GM19238 (cell line): ENCODE results near the gene PEX11G.
"Not testable (repeated sequence)": the region's sequence is repeated elsewhere in the genome, so short reads cannot be mapped to it uniquely, and the experiment has no call there.

Experiments
- DNase-seq: peaks from one replicate; pipeline ENCODE4 v3.0.0; 2011; ENCODE audit warnings: low spot score; ENCODE audit not compliant: insufficient read length

PEX11G gene

GRCh38 chr19:7434391-7434790 is 54.4 kb downstream of the PEX11G start:
- no peak for DNase-seq

DNA sequence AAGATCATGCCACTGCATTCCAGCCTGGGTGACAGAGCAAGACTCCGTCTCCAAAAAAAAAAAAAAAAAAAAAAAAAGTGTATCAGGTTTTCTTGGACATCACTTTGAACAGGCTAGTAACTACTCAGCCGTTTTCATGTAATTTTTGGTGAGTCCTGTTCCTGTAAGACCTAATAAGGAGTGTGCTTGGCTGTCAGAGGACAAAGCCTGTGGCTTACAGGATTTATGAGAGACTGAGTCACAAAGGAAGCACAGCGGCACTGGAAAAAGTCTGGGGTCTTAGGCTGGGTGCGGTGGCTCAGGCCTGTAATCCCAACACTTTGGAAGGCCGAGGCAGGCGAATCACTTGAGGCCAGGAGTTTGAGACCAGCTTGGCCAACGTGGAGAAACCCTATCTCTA is 55.4 kb downstream of the PEX11G start:
- DNase-seq, result not testable (repeated sequence)

GRCh38 chr19:7429638-7430282 is 59.1 kb downstream of the PEX11G start:
- DNase-seq, result no peak

DNA sequence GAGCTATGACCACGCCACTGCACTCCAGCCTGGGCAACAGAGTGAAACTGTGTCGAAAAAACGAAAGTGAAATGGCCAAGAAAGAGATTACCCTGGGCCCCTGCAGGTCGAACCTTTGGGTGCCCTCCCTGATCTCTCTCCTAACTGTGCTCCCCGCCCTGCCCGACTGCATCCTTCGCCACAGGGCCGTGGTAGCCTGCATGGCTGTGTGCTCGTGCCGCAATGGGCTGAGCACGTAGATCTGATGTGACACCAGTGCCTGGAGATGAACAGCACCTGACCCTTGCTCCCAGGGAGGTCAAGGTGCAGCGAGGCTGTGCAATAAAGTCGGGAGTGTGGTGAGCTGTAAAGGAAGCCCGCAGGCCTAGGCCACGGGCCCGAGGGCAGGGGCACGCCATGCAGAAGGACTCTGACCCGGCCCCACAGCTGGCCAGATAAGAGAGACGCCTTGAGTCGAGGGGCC is 60.2 kb downstream of the PEX11G start:
- DNase-seq, result no peak

GRCh38 chr19:7427944-7428343 is 60.9 kb downstream of the PEX11G start:
- no peak for DNase-seq

- no peak for DNase-seq
Measured at GRCh38 chr19:7426986-7427385, 61.8 kb downstream of the PEX11G start.
